Heart right ventricle (tissue), 16 donors: ENCODE data around the gene CCDC120. TPM values are rescaled to one million over a fixed set of nuclear protein-coding genes. Genes with fewer than 3 reads are reported as not detected.

Experiments
- ATAC-seq, 8 donors: fragments of 200-7000 bp; cut with Tn5 transposase; one replicate each; pipeline ENCODE4 v1.9.1; 2020; ENCODE audit warnings: mild to moderate bottlenecking in 8 of 8, moderate library complexity in 8 of 8, moderate number of reproducible peaks in 1 of 8
- DNase-seq, 2 donors: peaks; one replicate each; pipeline ENCODE4 v3.0.0-alpha.2; 2020
- H3K27ac ChIP-seq, 10 donors: fragments of 200-600 bp; sonication (generic) in 2 of 10; one replicate each; pipeline versions ENCODE4 v1.5.0 to v1.8.0; 2020 to 2022; ENCODE audit warnings: mild to moderate bottlenecking in 3 of 10
- H3K27me3 ChIP-seq, 7 donors: fragments of 200-600 bp; one replicate each; pipeline ENCODE4 v1.8.0; 2021 to 2022; ENCODE audit warnings: mild to moderate bottlenecking in 2 of 7
- H3K36me3 ChIP-seq, 9 donors: fragments of 200-600 bp; sonication (generic) in 1 of 9; one replicate each; pipeline versions ENCODE4 v1.5.0 to v1.8.0; 2020 to 2022; ENCODE audit warnings: mild to moderate bottlenecking in 2 of 9
- H3K4me1 ChIP-seq, 9 donors: fragments of 200-600 bp; sonication (generic) in 1 of 9; one replicate each; pipeline versions ENCODE4 v1.5.0 to v1.8.0; 2020 to 2022; ENCODE audit warnings: mild to moderate bottlenecking in 4 of 9
- H3K4me3 ChIP-seq, 10 donors: fragments of 200-600 bp; sonication (generic) in 2 of 10; one replicate each; pipeline versions ENCODE4 v1.5.0 to v1.8.0; 2020 to 2022; ENCODE audit warnings: mild to moderate bottlenecking in 7 of 10, moderate library complexity in 2 of 10
- H3K9me3 ChIP-seq, 11 donors: fragments of 200-600 bp in 10 of 11; sonication (generic) in 2 of 11; one replicate each; pipeline versions ENCODE4 v1.5.0 to v1.8.0; 2013 to 2022; ENCODE audit warnings: mild to moderate bottlenecking in 2 of 11, control low read depth in 1 of 11, moderate library complexity in 1 of 11
- WGBS, 2 donors: extraction: QIAGEN DNeasy Blood & Tissue Kit; methylation state at CpG; one replicate each; pipeline ENCODE4 v1.1.7; 2013; ENCODE audit warnings: inconsistent platforms in 1 of 2; 5-methylcytosine and 5-hydroxymethylcytosine counted together
- intact Hi-C, 10 donors: fragments of 100-400 bp; cut with DNase I; formaldehyde crosslinking; loops; one replicate each; pipeline versions ENCODE4 v1.11.1 to v1.14.2; 2022
- polyA plus RNA-seq, 2 donors: library from polyadenylated mRNA; stranded (reverse); fragments of 200-250 nt; gene quantifications; one replicate each; pipeline ENCODE4 v1.2.3, GENCODE V29; 2013
- total RNA-seq, 10 donors: library from RNA; stranded (reverse); fragmentation: NEBNext Ultra II Directional in 3 of 10; extraction: Animal tissue kit (Norgen Biotek cat#: 25700) in 3 of 10; gene quantifications; one replicate each; pipeline versions ENCODE4 v1.2.1 to v1.2.4, GENCODE V29; 2021 to 2023
- TF ChIP-seq, protein P1 (sequence below), 9 donors: fragments of 200-600 bp; sonication (generic) in 2 of 9; IDR thresholded peaks; one replicate each; pipeline versions ENCODE4 v1.5.0 to v1.8.0; 2021 to 2022; ENCODE audit warnings: antibody characterized with exemption in 9 of 9, mild to moderate bottlenecking in 5 of 9, moderate library complexity in 1 of 9
- donor health status: Arrhythmogenic right ventricular cardiomyopathy.
- donor health status: ischemic (EF 13 %, LVEDD 7.1; RV severe dilation, severe dysfunction).
- donor health status: healthy with polysubstance abuse.
- donor health status: DM: no; HTN: yes; CAD: no.
- donor health status: DM: no; HTN: no; CAD: no.
- donor health status: ischemic (EF 25% LVEDD 6.9; RV normal size, moderate dysfunction).
- donor health status: ischemic (EF 25% LVEDD 5.7; RV mildly dilated, moderate dysfunction).
- donor health status: healthy.
- donor health status: DM: yes; HTN: yes; CAD: no.
- donor health status: Ischemic cardiomyopathy.
- donor health status: ischemic (EF 35%, LVEDD 5.7; RV mildly dilated, moderate dysfunction).
- donor health status: nonischemic (EF 11% LVEDD 7.7; RV severe dilation, severe dysfunction).
- donor health status: DM: yes; HTN: yes; CAD: no.
- donor health status: PGD.
- donor health status: ischemic (EF 29% LVEDD 5.4; RV normal size, mild dysfunction).
- donor health status: nonischemic (EF 23%, LVEDD 6.1; RV moderate dilation, normal function).

The CCDC120 gene
- total and polyA plus RNA-seq, 12 donors = 0.70 to 2.0 (median 1.2) TPM

DNA sequence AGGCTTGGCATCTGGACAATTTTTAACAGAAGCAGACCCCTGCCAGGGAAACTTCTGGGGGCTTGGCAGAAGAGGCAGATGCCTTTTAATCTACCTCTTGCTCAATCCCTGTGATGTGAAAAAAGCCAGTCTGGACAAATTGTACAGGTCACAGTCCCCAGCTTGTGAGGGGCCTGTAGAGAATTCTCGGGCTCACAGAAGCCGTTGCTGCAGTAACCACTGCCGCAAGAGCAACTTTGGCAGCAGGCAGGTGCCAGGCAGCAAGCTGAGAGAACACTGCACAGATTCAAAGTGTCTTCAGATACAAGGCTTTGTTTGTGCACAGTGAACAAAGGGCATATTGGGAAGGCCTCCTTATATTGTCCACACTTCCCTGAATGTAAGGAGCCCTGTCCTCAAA, 53.0 kb downstream of the CCDC120 start:
- ATAC-seq = peak in 1 of 8 donors; percentile 69
- 76% methylated on average over 3 of the region's 3 CpGs for WGBS, 2 donors
- TF ChIP-seq, protein P1, sequence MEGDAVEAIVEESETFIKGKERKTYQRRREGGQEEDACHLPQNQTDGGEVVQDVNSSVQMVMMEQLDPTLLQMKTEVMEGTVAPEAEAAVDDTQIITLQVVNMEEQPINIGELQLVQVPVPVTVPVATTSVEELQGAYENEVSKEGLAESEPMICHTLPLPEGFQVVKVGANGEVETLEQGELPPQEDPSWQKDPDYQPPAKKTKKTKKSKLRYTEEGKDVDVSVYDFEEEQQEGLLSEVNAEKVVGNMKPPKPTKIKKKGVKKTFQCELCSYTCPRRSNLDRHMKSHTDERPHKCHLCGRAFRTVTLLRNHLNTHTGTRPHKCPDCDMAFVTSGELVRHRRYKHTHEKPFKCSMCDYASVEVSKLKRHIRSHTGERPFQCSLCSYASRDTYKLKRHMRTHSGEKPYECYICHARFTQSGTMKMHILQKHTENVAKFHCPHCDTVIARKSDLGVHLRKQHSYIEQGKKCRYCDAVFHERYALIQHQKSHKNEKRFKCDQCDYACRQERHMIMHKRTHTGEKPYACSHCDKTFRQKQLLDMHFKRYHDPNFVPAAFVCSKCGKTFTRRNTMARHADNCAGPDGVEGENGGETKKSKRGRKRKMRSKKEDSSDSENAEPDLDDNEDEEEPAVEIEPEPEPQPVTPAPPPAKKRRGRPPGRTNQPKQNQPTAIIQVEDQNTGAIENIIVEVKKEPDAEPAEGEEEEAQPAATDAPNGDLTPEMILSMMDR (IDR thresholded peaks at IDR 0.05) = no peak
- intact Hi-C loops = no loop called here
- H3K27ac ChIP-seq = no peak overlapping the region
- H3K9me3 ChIP-seq = no peaks in the 10 kb centered on the region
- H3K36me3 ChIP-seq = peaks cover 0 to 65% (median 3%) of the 10 kb centered on the region in 9 donors
- no peak overlapping the region for H3K4me3 ChIP-seq
- no peak for DNase-seq
- no peaks in the 10 kb centered on the region for H3K4me1 ChIP-seq
- H3K27me3 ChIP-seq = no peaks in the 10 kb centered on the region

DNA sequence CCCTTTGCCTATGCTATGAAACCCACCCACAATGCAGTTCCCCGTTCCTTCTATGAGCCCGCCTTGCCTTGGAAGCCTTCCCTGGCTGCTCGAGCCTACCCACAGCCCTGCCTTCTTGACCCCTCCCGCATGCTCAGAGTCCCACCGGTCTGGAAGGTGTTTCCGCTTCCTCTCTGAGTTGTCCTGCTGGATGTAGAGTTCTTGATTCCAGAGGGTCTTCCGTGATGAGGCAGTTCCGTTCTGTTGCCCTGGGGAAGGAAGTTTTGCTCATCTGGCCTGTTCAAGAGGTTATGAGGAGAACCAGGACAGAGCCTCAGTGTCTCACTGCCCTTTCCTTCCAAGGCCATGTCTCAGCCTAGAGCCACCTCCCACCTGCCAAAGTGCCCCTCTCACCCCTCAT, 57.3 kb downstream of the CCDC120 start:
- ATAC-seq (no peak), DNase-seq (no peak)
- Histone ChIP-seq H3K9me3 (no peaks in the 10 kb centered on the region), H3K4me3 (no peak overlapping the region), H3K36me3 (peaks cover 0 to 89% (median 10%) of the 10 kb centered on the region in 9 donors), H3K4me1 (no peaks in the 10 kb centered on the region), H3K27ac (no peak overlapping the region), H3K27me3 (no peaks in the 10 kb centered on the region)
- TF ChIP-seq, protein P1 (IDR thresholded peaks at IDR 0.05) = no peak
- intact Hi-C loops = no loop called here
- WGBS, 2 donors = 70 to 82% methylated on average over 8 of the region's 8 CpGs

DNA sequence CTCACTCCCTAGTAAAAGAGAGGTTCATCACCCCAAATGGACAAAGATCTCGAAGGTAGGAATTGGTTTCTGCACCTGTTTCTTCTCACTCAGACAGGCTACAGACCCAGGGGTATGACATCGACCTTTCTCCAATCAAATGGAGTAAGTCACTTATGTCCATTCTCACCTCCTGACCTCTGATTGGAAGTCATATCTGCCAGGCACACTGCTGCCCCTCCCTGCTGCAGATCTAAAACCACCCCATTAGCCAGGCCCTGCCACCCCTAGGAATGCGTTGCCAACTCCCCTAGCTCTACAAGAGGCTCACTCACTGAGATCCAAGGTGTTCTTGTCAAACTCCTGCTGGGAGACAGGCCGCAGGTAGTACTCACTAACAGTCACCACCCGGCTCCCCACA, 57.9 kb downstream of the CCDC120 start:
- Histone ChIP-seq H3K9me3 (no peaks in the 10 kb centered on the region), H3K27ac (no peak overlapping the region), H3K4me3 (no peak overlapping the region), H3K27me3 (no peaks in the 10 kb centered on the region), H3K4me1 (peaks cover 0 to under 1% (median 0%) of the 10 kb centered on the region in 9 donors), H3K36me3 (peaks cover 0 to 93% (median 10%) of the 10 kb centered on the region in 9 donors)
- DNase-seq (no peak), ATAC-seq (no peak)
- 89 to 97% methylated on average over 5 of the region's 5 CpGs for WGBS, 2 donors
- intact Hi-C loops = no loop called here
- TF ChIP-seq, protein P1 (IDR thresholded peaks at IDR 0.05) = no peak

DNA sequence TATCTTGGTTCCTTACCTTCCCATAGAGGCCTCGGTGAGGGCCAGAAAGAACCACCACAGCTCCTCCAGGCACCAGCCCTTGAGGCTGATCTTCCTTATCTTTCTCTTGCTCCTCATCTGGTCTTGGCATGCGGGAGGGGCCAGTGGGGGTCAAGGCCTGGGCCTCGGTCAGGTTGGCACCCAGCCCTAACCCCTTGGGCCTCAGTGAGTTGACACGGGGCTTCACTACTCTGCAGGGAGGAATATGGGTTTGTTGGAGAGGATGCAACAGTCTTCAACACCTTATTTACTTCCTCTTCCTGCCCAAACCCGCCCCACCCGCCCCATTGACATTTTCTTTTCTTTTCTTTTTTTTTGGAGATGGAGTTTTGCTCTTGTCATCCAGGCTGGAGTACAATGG, 58.8 kb downstream of the CCDC120 start:
- intact Hi-C loops = no loop called here
- Histone ChIP-seq H3K27ac (peak overlapping the region in 1 of 10 donors; percentile 40), H3K9me3 (no peaks in the 10 kb centered on the region), H3K36me3 (peaks cover 0 to 89% (median 10%) of the 10 kb centered on the region in 9 donors), H3K4me1 (peaks cover 0 to 9% (median 2%) of the 10 kb centered on the region in 9 donors), H3K27me3 (no peaks in the 10 kb centered on the region), H3K4me3 (no peak overlapping the region)
- TF ChIP-seq, protein P1 (IDR thresholded peaks at IDR 0.05) = no peak
- no peak for ATAC-seq
- 74% methylated on average over 6 of the region's 6 CpGs for WGBS, 2 donors
- no peak for DNase-seq

Other genes starting within 250 kb of the CCDC120 start
- not detected for gene ERAS, start 232.5 kb upstream of the CCDC120 start, total RNA-seq
- gene ERAS, start 232.5 kb upstream of the CCDC120 start, polyA plus RNA-seq = under 1 TPM in 1 of 2 donors, not detected in 1; 0.04 TPM
- under 1 TPM in 5 of 10 donors, not detected in 5; 0.36 to 0.78 (median 0.39) TPM for gene PCSK1N, start 223.4 kb upstream of the CCDC120 start, total RNA-seq
- under 1 TPM in 1 of 2 donors, not detected in 1; 0.03 TPM for gene PCSK1N, start 223.4 kb upstream of the CCDC120 start, polyA plus RNA-seq
- gene TIMM17B, start 161.2 kb upstream of the CCDC120 start, total RNA-seq = 10 to 100 TPM; 58.3 to 73.4 (median 64.7) TPM
- 100 to 1,000 TPM in 1 of 2 donors, 10 to 100 TPM in 1; 75.1 to 100 TPM for gene TIMM17B, start 161.2 kb upstream of the CCDC120 start, polyA plus RNA-seq
- gene PQBP1, start 161.1 kb upstream of the CCDC120 start, total RNA-seq = 10 to 100 TPM; 41.2 to 75.5 (median 52.8) TPM
- gene PQBP1, start 161.1 kb upstream of the CCDC120 start, polyA plus RNA-seq = 100 to 1,000 TPM in 1 of 2 donors, 10 to 100 TPM in 1; 99.8 to 127 TPM
- 10 to 100 TPM in 8 of 10 donors, 1 to 10 TPM in 2; 9.0 to 18.2 (median 12.4) TPM for gene SLC35A2, start 147.4 kb upstream of the CCDC120 start, total RNA-seq
- 10 to 100 TPM in 1 of 2 donors, 1 to 10 TPM in 1; 6.4 to 27.7 TPM for gene SLC35A2, start 147.4 kb upstream of the CCDC120 start, polyA plus RNA-seq
- 10 to 100 TPM in 1 of 10 donors, 1 to 10 TPM in 9; 2.0 to 14.0 (median 3.3) TPM for gene PIM2, start 140.0 kb upstream of the CCDC120 start, total RNA-seq
- 1 to 10 TPM; 1.8 to 3.9 TPM for gene PIM2, start 140.0 kb upstream of the CCDC120 start, polyA plus RNA-seq
- 10 to 100 TPM; 17.9 to 27.3 (median 24.7) TPM for gene OTUD5, start 101.4 kb upstream of the CCDC120 start, total RNA-seq
- gene OTUD5, start 101.4 kb upstream of the CCDC120 start, polyA plus RNA-seq = 10 to 100 TPM; 25.4 to 26.6 TPM
- 1 to 10 TPM in 1 of 10 donors, under 1 TPM in 9; 0.13 to 1.7 (median 0.32) TPM for gene KCND1, start 87.2 kb upstream of the CCDC120 start, total RNA-seq
- gene KCND1, start 87.2 kb upstream of the CCDC120 start, polyA plus RNA-seq = under 1 TPM; 0.44 to 0.48 TPM
- 10 to 100 TPM; 16.2 to 26.0 (median 21.9) TPM for gene GRIPAP1, start 56.7 kb upstream of the CCDC120 start, total RNA-seq
- 10 to 100 TPM; 16.6 to 34.1 TPM for gene GRIPAP1, start 56.7 kb upstream of the CCDC120 start, polyA plus RNA-seq
- 10 to 100 TPM; 13.8 to 29.1 (median 16.1) TPM for gene TFE3, start 15.6 kb upstream of the CCDC120 start, total RNA-seq
- 10 to 100 TPM; 17.6 to 34.8 TPM for gene TFE3, start 15.6 kb upstream of the CCDC120 start, polyA plus RNA-seq
- gene PRAF2, start 15.0 kb downstream of the CCDC120 start, total RNA-seq = 10 to 100 TPM in 1 of 10 donors, 1 to 10 TPM in 9; 5.4 to 16.9 (median 8.1) TPM
- 10 to 100 TPM; 24.4 to 26.5 TPM for gene PRAF2, start 15.0 kb downstream of the CCDC120 start, polyA plus RNA-seq
- 10 to 100 TPM; 45.7 to 84.7 (median 60.6) TPM for gene WDR45, start 20.9 kb downstream of the CCDC120 start, total RNA-seq
- gene WDR45, start 20.9 kb downstream of the CCDC120 start, polyA plus RNA-seq = 100 to 1,000 TPM in 1 of 2 donors, 10 to 100 TPM in 1; 87.7 to 107 TPM
- gene GPKOW, start 64.7 kb downstream of the CCDC120 start, total RNA-seq = 10 to 100 TPM; 16.5 to 23.2 (median 20.0) TPM
- gene GPKOW, start 64.7 kb downstream of the CCDC120 start, polyA plus RNA-seq = 10 to 100 TPM in 1 of 2 donors, 1 to 10 TPM in 1; 6.4 to 28.8 TPM
- gene MAGIX, start 103.8 kb downstream of the CCDC120 start, total RNA-seq = 1 to 10 TPM; 2.7 to 9.8 (median 4.0) TPM
- 10 to 100 TPM in 1 of 2 donors, 1 to 10 TPM in 1; 5.4 to 13.5 TPM for gene MAGIX, start 103.8 kb downstream of the CCDC120 start, polyA plus RNA-seq
- gene PLP2, start 112.9 kb downstream of the CCDC120 start, total RNA-seq = 100 to 1,000 TPM in 1 of 10 donors, 10 to 100 TPM in 9; 20.3 to 157 (median 41.2) TPM
- gene PLP2, start 112.9 kb downstream of the CCDC120 start, polyA plus RNA-seq = 100 to 1,000 TPM in 1 of 2 donors, 10 to 100 TPM in 1; 64.6 to 352 TPM
- gene PRICKLE3, start 127.4 kb downstream of the CCDC120 start, total RNA-seq = 10 to 100 TPM in 3 of 10 donors, 1 to 10 TPM in 7; 6.6 to 14.8 (median 9.4) TPM
- 10 to 100 TPM in 1 of 2 donors, 1 to 10 TPM in 1; 8.8 to 10.8 TPM for gene PRICKLE3, start 127.4 kb downstream of the CCDC120 start, polyA plus RNA-seq
- gene SYP, start 141.2 kb downstream of the CCDC120 start, total RNA-seq = 1 to 10 TPM in 5 of 10 donors, under 1 TPM in 5; 0.59 to 2.0 (median 1.0) TPM
- gene SYP, start 141.2 kb downstream of the CCDC120 start, polyA plus RNA-seq = 1 to 10 TPM; 1.9 to 2.9 TPM
- gene CACNA1F, start 174.3 kb downstream of the CCDC120 start, total RNA-seq = under 1 TPM in 6 of 10 donors, not detected in 4; 0.05 to 0.42 (median 0.15) TPM
- under 1 TPM; 0.03 to 0.07 TPM for gene CACNA1F, start 174.3 kb downstream of the CCDC120 start, polyA plus RNA-seq
- 10 to 100 TPM in 9 of 10 donors, 1 to 10 TPM in 1; 9.5 to 12.6 (median 11.0) TPM for gene CCDC22, start 176.5 kb downstream of the CCDC120 start, total RNA-seq
- gene CCDC22, start 176.5 kb downstream of the CCDC120 start, polyA plus RNA-seq = 10 to 100 TPM in 1 of 2 donors, 1 to 10 TPM in 1; 6.4 to 14.4 TPM
- gene FOXP3, start 205.7 kb downstream of the CCDC120 start, total RNA-seq = 1 to 10 TPM in 1 of 10 donors, not detected in 9; 1.2 TPM
- under 1 TPM in 1 of 2 donors, not detected in 1; 0.04 TPM for gene FOXP3, start 205.7 kb downstream of the CCDC120 start, polyA plus RNA-seq
- 10 to 100 TPM; 16.1 to 26.0 (median 19.8) TPM for gene PPP1R3F, start 210.8 kb downstream of the CCDC120 start, total RNA-seq
- 10 to 100 TPM; 10.8 to 23.1 TPM for gene PPP1R3F, start 210.8 kb downstream of the CCDC120 start, polyA plus RNA-seq
- not detected for gene GAGE10, start 244.6 kb downstream of the CCDC120 start, total RNA-seq
- not detected for gene GAGE10, start 244.6 kb downstream of the CCDC120 start, polyA plus RNA-seq